HG03521 (cell line): ENCODE measurements around the gene RPL13A.
"Not testable (repeated sequence)": the region's sequence is repeated elsewhere in the genome, so short reads cannot be mapped to it uniquely, and the experiment has no call there.

Experiments
- ATAC-seq: cut with Tn5 transposase; IDR thresholded peaks from one replicate; pipeline ENCODE4 v1.9.1; 2021; ENCODE audit warnings: mild to moderate bottlenecking, moderate library complexity; ENCODE audit not compliant: unreplicated experiment

Gene RPL13A

GRCh38 chr19:49455773-49456172 is 31.6 kb upstream of the RPL13A start:
- ATAC-seq, result no peak

DNA sequence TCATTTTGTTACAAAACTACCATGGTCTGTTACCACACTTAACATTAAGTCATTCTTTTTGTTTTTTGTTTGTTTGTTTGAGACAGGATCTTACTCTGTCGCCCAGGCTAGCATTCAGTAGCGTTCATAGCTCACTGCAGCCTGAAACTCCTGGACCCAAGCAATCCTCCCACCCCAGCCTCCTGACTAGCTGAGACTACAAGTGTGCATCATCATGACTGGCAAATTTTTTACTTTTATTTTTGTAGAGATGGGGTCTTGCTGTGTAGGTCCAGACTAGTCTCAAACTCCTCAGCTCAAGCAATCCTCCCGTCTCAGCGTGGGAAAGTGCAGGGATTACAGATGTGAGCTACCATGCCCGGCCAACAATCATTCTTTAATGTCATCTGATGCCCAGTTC is 31.1 kb upstream of the RPL13A start:
- ATAC-seq, result no peak

DNA sequence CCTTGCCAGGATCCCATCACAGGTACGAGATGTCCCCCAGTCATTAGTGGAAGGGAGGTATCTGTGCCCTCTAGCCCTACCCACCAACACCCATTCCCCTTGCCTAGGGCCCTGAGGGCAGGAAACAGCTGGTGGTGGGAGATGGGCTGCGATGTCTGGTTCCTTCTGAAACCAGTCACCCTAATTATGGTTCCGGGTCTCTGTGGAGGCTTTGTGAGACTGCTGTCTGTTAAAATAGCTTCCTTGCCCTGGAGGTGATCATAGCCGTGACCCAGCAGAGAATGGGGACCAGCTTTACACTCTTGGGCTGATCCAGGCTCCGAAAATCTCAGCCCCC is 28.9 kb upstream of the RPL13A start:
- ATAC-seq, result no peak

GRCh38 chr19:49459388-49459787 is 28.0 kb upstream of the RPL13A start:
- ATAC-seq, result no peak

DNA sequence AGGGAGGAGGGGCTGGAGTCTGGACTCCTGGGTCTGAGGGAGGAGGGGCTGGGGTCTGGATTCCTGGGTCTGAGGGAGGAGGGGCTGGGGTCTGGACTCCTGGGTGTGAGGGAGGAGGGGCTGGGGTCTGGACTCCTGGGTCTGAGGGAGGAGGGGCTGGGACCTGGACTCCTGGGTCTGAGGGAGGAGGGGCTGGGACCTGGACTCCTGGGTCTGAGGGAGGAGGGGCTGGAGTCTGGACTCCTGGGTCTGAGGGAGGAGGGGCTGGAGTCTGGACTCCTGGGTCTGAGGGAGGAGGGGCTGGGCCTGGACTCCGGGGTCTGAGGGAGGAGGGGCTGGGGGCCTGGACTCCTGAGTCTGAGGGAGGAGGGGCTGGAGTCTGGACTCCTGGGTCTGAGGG is 26.3 kb upstream of the RPL13A start:
- ATAC-seq, result not testable (repeated sequence)

GRCh38 chr19:49461656-49462055 is 25.8 kb upstream of the RPL13A start:
- ATAC-seq, result no peak

DNA sequence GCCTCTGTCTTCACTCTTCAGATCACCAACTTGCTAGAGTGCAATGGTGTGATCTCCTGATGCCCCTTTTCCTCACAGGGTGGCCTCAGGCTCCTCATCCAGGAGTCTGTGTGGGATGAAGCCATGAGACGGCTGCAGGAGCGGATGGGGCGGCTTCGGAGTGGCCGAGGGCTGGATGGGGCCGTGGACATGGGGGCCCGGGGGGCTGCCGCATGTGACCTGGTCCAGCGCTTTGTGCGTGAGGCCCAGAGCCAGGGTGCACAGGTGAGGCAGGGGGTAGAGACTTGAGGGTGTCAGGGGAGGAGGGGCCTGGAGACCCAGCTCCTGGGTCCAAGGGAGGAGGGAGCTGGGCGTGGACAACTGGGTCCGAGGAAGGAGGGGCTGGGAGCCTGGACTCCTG is 24.9 kb upstream of the RPL13A start:
- ATAC-seq, result no peak

- no peak for ATAC-seq
Measured at GRCh38 chr19:49463960-49464740, 23.3 kb upstream of the RPL13A start.

- ATAC-seq, result no peak
Measured at GRCh38 chr19:49465371-49465770, 22.0 kb upstream of the RPL13A start.

DNA sequence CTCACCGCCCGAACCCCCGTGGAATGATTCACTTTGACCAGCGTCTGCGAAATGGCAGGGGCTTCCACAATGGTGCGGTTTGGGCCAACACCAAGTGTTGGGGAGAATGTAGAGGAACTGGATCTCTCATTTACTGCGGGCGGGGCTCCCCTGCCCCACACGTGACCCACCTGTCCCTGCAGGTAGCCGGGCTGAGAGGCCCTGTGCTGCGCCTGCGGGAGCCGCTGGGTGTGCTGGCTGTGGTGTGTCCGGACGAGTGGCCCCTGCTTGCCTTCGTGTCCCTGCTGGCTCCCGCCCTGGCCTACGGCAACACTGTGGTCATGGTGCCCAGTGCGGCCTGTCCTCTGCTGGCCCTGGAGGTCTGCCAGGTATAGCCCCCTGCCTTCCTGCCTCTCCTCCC is 19.2 kb upstream of the RPL13A start:
- no peak for ATAC-seq

DNA sequence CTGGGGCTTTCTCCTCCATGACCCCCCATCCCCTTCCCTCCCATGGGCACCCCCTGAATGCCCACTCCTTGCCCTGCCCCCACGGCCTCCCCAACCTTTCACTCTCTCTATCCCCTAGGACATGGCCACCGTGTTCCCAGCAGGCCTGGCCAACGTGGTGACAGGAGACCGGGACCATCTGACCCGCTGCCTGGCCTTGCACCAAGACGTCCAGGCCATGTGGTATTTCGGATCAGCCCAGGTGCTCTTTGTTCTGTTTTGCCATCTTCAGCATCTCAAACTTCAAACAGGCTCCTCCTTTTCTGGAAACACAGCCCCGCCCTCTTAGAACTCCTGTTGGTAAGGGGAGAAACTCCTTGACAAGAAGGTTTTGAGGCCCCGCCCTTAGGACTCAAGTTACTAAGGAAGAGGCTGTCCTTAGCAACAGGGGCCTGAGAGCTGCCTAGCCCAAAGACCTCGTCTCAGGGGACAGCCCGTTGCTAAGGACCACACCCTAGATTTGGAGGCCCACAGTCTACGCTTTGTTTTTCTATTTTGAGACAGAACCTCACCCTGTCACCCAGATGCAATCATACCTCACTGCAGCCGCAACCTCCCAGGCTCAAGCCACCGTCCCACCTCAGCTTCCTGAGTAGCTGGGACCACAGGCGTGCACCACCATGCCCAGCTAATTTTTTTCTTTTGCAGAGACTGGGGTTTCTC is 18.5 kb upstream of the RPL13A start:
- peak; percentile 56 for ATAC-seq

- ATAC-seq, result peak; percentile 38
Measured at GRCh38 chr19:49469828-49470614, 17.4 kb upstream of the RPL13A start.

- ATAC-seq, result no peak
Measured at GRCh38 chr19:49470615-49470978, 16.8 kb upstream of the RPL13A start.

DNA sequence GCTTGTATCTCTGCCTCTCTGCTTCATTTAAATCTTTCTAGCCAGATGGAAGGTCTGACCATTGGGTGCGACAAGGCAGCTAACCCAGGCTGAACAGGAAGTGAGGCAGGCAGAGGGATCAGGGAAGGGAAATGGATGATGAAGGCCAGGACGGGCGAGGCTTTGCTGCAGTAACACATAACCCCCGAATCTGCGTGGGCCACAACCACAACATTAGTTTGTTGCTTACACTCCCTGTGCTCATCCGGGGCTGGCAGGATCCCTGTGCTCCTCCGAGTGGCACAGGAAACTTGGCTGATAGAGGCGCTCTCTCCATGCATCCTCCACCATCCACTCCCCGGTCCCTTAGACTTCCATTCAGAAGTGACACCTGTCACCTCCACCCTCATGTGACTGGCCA is 14.5 kb upstream of the RPL13A start:
- no peak for ATAC-seq

DNA sequence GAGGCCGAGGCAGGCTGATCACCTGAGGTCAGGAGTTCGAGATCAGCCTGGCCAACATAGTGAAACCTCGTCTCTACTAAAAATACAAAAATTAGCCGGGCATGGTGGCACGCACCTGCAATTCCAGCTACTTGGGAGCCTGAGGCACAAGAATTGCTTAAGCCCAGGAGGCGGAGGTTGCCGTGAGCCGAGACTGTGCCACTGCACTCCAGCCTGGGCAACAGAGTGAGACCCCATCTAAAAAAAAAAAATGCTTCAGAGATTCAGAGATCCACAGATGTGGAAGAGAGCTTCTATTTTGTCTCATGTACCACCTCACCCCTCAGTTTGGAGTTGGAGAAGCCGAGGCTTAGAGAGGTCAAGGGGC is 13.9 kb upstream of the RPL13A start:
- not testable (repeated sequence) for ATAC-seq

DNA sequence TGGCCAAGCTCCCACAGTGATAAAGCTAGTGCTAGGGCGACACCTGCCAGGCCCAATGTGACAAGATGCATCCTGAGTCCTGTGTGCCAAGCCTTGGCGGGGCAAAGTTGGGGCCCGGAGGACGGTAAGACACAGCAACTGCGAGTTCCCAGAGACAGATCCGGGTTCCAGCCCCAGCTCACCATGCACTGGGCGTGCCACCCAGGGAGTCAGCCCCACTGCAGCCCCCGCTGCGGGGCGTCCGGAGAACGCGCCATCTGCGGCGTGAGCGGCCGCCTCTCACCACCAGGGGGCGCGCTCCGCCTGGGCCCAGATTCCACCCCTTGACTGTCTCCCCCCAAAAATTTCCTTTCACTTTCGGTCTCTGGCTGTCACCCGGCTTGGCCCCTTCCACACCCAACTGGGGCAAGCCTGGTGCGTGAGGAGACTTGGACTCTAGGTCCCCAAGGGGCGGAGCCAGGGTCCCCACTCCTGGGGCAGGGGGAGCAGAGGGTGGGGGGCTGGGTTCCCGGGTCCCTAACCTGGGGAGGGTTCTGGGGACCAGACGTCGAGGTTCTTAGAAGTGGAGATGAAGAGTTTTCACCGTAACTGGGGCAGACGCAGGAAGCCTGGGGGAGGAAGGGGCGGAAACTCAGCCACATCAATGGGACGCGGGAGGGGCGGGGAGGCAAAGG is 13.4 kb upstream of the RPL13A start, which contains the start of gene FLT3LG:
Gene FLT3LG, plus strand, starts transcription at position 348 of the 674 bp plus-strand sequence. CDS start 425 bp downstream, outside the sequence.
- peak; percentile 43 for ATAC-seq

DNA sequence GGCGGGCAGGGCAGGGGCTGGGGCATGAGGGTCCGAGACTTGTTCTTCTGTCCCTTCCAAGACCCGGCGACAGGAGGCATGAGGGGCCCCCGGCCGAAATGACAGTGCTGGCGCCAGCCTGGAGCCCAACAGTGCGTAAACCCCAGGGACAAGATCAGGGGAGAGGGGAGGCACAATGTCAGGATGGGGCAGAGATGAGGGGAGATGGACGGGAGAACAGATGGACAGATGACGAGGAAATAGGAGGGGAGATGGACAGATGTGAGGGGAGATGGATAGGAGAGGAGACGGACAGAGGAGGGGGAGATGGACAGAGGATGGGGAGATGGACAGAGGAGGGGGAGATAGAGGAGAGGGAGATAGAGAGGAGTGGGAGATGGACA is 12.9 kb upstream of the RPL13A start:
- peak; percentile 2 for ATAC-seq

- no peak for ATAC-seq
Measured at GRCh38 chr19:49475191-49475917, 12.1 kb upstream of the RPL13A start.

DNA sequence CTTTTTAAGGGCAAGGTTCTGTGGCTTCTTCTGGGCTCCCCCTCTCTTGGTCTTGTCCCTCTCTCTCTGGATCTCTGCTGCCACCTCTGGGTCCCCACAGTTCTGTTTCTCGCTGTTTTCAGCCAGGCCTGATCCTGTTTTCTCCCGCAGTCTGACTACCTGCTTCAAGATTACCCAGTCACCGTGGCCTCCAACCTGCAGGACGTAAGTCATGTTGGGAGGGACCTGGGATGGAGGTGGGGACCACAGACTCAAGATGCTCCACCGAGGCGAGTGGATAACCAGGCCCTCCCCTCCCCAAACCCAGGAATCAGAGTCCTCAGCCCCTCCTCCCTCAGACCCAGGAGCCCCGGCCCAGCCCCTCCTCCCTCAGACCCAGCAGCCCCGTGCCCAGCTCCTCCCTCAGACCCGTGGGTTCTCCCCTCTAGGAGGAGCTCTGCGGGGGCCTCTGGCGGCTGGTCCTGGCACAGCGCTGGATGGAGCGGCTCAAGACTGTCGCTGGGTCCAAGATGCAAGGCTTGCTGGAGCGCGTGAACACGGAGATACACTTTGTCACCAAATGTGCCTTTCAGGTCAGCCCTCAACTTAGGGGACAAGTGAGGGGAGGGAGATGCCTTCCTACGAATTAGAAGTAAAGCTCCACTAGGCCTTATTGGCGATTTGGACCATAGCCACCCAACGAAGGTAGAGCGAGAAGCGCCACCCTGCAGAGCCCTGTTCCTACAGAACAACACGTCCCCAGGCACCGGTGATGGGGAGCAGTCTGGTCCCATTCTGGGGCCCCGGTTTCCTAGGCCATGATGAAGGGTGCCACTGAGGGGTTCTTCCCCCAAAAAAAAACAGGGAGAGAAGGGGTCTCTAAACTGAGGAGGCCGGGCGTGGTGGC is 11.2 kb upstream of the RPL13A start:
- ATAC-seq, result no peak
